Activated T-cell treated with anti-CD3 and anti-CD28 coated beads, Interleukin-2, amount 50 U/mL, for 24 hours (primary cell): ENCODE measurements around the gene GRAMD2B.
"Not testable (repeated sequence)": the region's sequence is repeated elsewhere in the genome, so short reads cannot be mapped to it uniquely, and the experiment has no call there.

Experiments
- DNase-seq: peaks from one replicate; pipeline ENCODE4 v3.0.0-alpha.2; 2020
- H3K27ac Mint-ChIP-seq: 2 replicates; pipeline ENCODE4 v1.8.0; 2020; ENCODE audit warnings: mild to moderate bottlenecking, mixed read lengths
- H3K27me3 Mint-ChIP-seq: 2 replicates; pipeline ENCODE4 v1.8.0; 2020; ENCODE audit warnings: mixed read lengths
- H3K36me3 Mint-ChIP-seq: 2 replicates; pipeline ENCODE4 v1.8.0; 2020; ENCODE audit warnings: low read depth, mixed read lengths
- H3K4me1 Mint-ChIP-seq: 2 replicates; pipeline ENCODE4 v1.8.0; 2020; ENCODE audit warnings: low read depth, mixed read lengths
- H3K4me3 Mint-ChIP-seq: 2 replicates; pipeline ENCODE4 v1.8.0; 2020; ENCODE audit warnings: mild to moderate bottlenecking, moderate library complexity, mixed read lengths
- H3K9me3 Mint-ChIP-seq: 2 replicates; pipeline ENCODE4 v1.8.0; 2020; ENCODE audit warnings: mixed read lengths

GRAMD2B gene

GRCh38 chr5:126430631-126431030, 7.4 kb downstream of the GRAMD2B start:
- no peak for DNase-seq
- H3K9me3 Mint-ChIP-seq: no peaks in the 10 kb centered on the region
- no peak overlapping the region for H3K27ac Mint-ChIP-seq
- no peak overlapping the region for H3K4me3 Mint-ChIP-seq
- peaks cover 32% of the 10 kb centered on the region for H3K4me1 Mint-ChIP-seq
- H3K27me3 Mint-ChIP-seq: no peaks in the 10 kb centered on the region
- peaks cover 52% of the 10 kb centered on the region for H3K36me3 Mint-ChIP-seq

GRCh38 chr5:126433701-126434100, 10.5 kb downstream of the GRAMD2B start:
- no peak for DNase-seq
- Mint-ChIP-seq H3K4me1 (peaks cover 31% of the 10 kb centered on the region), H3K27me3 (no peaks in the 10 kb centered on the region), H3K27ac (no peak overlapping the region), H3K36me3 (peaks cover 50% of the 10 kb centered on the region), H3K4me3 (no peak overlapping the region), H3K9me3 (peaks cover 3% of the 10 kb centered on the region)

GRCh38 chr5:126435261-126435660, 12.1 kb downstream of the GRAMD2B start:
- Mint-ChIP-seq H3K4me3 (no peak overlapping the region), H3K27me3 (no peaks in the 10 kb centered on the region), H3K27ac (no peak overlapping the region), H3K36me3 (peaks cover 51% of the 10 kb centered on the region), H3K4me1 (peaks cover 30% of the 10 kb centered on the region), H3K9me3 (peaks cover 6% of the 10 kb centered on the region)
- DNase-seq: no peak

- H3K4me3 Mint-ChIP-seq: no peak overlapping the region
- no peaks in the 10 kb centered on the region for H3K27me3 Mint-ChIP-seq
- peaks cover 27% of the 10 kb centered on the region for H3K4me1 Mint-ChIP-seq
- H3K36me3 Mint-ChIP-seq: peaks cover 51% of the 10 kb centered on the region
- DNase-seq: no peak
- H3K9me3 Mint-ChIP-seq: peaks cover 6% of the 10 kb centered on the region
- no peak overlapping the region for H3K27ac Mint-ChIP-seq
Observed at GRCh38 chr5:126435714-126436113, 12.5 kb downstream of the GRAMD2B start.

- peaks cover 37% of the 10 kb centered on the region for H3K36me3 Mint-ChIP-seq
- peak overlapping the region; percentile 92 for H3K27ac Mint-ChIP-seq
- no peaks in the 10 kb centered on the region for H3K27me3 Mint-ChIP-seq
- H3K9me3 Mint-ChIP-seq: peaks cover 6% of the 10 kb centered on the region
- H3K4me1 Mint-ChIP-seq: peaks cover 32% of the 10 kb centered on the region
- H3K4me3 Mint-ChIP-seq: peak overlapping the region; percentile 7
- DNase-seq: no peak
Observed at GRCh38 chr5:126437721-126438120, 14.5 kb downstream of the GRAMD2B start.

GRCh38 chr5:126438267-126438666, 15.1 kb downstream of the GRAMD2B start:
- DNase-seq: no peak
- H3K4me1 Mint-ChIP-seq: peaks cover 36% of the 10 kb centered on the region
- peak overlapping the region; percentile 92 for H3K27ac Mint-ChIP-seq
- peaks cover 6% of the 10 kb centered on the region for H3K9me3 Mint-ChIP-seq
- H3K4me3 Mint-ChIP-seq: peak overlapping the region; percentile 11
- H3K36me3 Mint-ChIP-seq: peaks cover 35% of the 10 kb centered on the region
- no peaks in the 10 kb centered on the region for H3K27me3 Mint-ChIP-seq

GRCh38 chr5:126438868-126439267, 15.7 kb downstream of the GRAMD2B start:
- H3K27me3 Mint-ChIP-seq: no peaks in the 10 kb centered on the region
- peaks cover 6% of the 10 kb centered on the region for H3K9me3 Mint-ChIP-seq
- no peak for DNase-seq
- peaks cover 42% of the 10 kb centered on the region for H3K4me1 Mint-ChIP-seq
- H3K36me3 Mint-ChIP-seq: peaks cover 35% of the 10 kb centered on the region
- peak overlapping the region; percentile 92 for H3K27ac Mint-ChIP-seq
- H3K4me3 Mint-ChIP-seq: no peak overlapping the region

GRCh38 chr5:126439724-126440123, 16.5 kb downstream of the GRAMD2B start:
- Mint-ChIP-seq H3K36me3 (peaks cover 37% of the 10 kb centered on the region), H3K4me1 (peaks cover 50% of the 10 kb centered on the region)
- H3K27me3 Mint-ChIP-seq, H3K4me3 Mint-ChIP-seq, DNase-seq, H3K9me3 Mint-ChIP-seq, H3K27ac Mint-ChIP-seq: not testable (repeated sequence)

GRCh38 chr5:126441230-126441629, 18.0 kb downstream of the GRAMD2B start:
- DNase-seq: no peak
- H3K36me3 Mint-ChIP-seq: peaks cover 37% of the 10 kb centered on the region
- H3K4me1 Mint-ChIP-seq: peaks cover 64% of the 10 kb centered on the region
- peaks cover 6% of the 10 kb centered on the region for H3K9me3 Mint-ChIP-seq
- H3K4me3 Mint-ChIP-seq: no peak overlapping the region
- no peak overlapping the region for H3K27ac Mint-ChIP-seq
- no peaks in the 10 kb centered on the region for H3K27me3 Mint-ChIP-seq

GRCh38 chr5:126443374-126443851, 20.2 kb downstream of the GRAMD2B start:
- H3K27ac Mint-ChIP-seq: peak overlapping the region; percentile 88
- peaks cover 6% of the 10 kb centered on the region for H3K9me3 Mint-ChIP-seq
- H3K27me3 Mint-ChIP-seq: no peaks in the 10 kb centered on the region
- H3K4me1 Mint-ChIP-seq: peaks cover 63% of the 10 kb centered on the region
- peak overlapping the region; percentile 38 for H3K4me3 Mint-ChIP-seq
- peaks cover 31% of the 10 kb centered on the region for H3K36me3 Mint-ChIP-seq
- no peak for DNase-seq

GRCh38 chr5:126444137-126444536, 20.9 kb downstream of the GRAMD2B start:
- Mint-ChIP-seq H3K36me3 (peaks cover 24% of the 10 kb centered on the region), H3K4me3 (no peak overlapping the region), H3K27ac (peak overlapping the region; percentile 6), H3K4me1 (peaks cover 63% of the 10 kb centered on the region), H3K27me3 (no peaks in the 10 kb centered on the region), H3K9me3 (no peaks in the 10 kb centered on the region)
- DNase-seq: no peak

- no peaks in the 10 kb centered on the region for H3K9me3 Mint-ChIP-seq
Observed at GRCh38 chr5:126445502-126446174, 22.4 kb downstream of the GRAMD2B start.

GRCh38 chr5:126446498-126447224, 23.5 kb downstream of the GRAMD2B start:
- Mint-ChIP-seq H3K9me3 (no peaks in the 10 kb centered on the region), H3K4me1 (peaks cover 83% of the 10 kb centered on the region), H3K36me3 (peaks cover 18% of the 10 kb centered on the region), H3K27ac (peak overlapping the region; percentile 96), H3K27me3 (no peaks in the 10 kb centered on the region), H3K4me3 (peak overlapping the region; percentile 52)
- DNase-seq: no peak

More at GRCh38 chr5:126445502-126446174, 22.4 kb downstream of the GRAMD2B start:
- Mint-ChIP-seq H3K4me3 (no peak overlapping the region), H3K27me3 (no peaks in the 10 kb centered on the region), H3K36me3 (peaks cover 14% of the 10 kb centered on the region), H3K27ac (peak overlapping the region; percentile 96), H3K4me1 (peaks cover 78% of the 10 kb centered on the region)
- no peak for DNase-seq

GRCh38 chr5:126448720-126449119, 25.5 kb downstream of the GRAMD2B start:
- H3K4me1 Mint-ChIP-seq: peaks cover 89% of the 10 kb centered on the region
- no peaks in the 10 kb centered on the region for H3K27me3 Mint-ChIP-seq
- H3K9me3 Mint-ChIP-seq: no peaks in the 10 kb centered on the region
- H3K27ac Mint-ChIP-seq: peak overlapping the region; percentile 74
- no peak for DNase-seq
- H3K36me3 Mint-ChIP-seq: peaks cover 26% of the 10 kb centered on the region
- H3K4me3 Mint-ChIP-seq: no peak overlapping the region

- peak; percentile 61 for DNase-seq
- Mint-ChIP-seq H3K27ac (peak overlapping the region; percentile 100), H3K27me3 (no peaks in the 10 kb centered on the region), H3K36me3 (peaks cover 26% of the 10 kb centered on the region), H3K4me3 (peak overlapping the region; percentile 86), H3K9me3 (no peaks in the 10 kb centered on the region), H3K4me1 (peaks cover 78% of the 10 kb centered on the region)
Observed at GRCh38 chr5:126449751-126450271, 26.6 kb downstream of the GRAMD2B start.
